Activated CD4-positive, alpha-beta memory T cell treated with anti-CD3 and anti-CD28 coated beads, Interleukin-2, amount 10 ng/mL, durations not matched to agents 7 days and 5 days (primary cell): ENCODE measurements around the gene RPL29. TPM values are rescaled to one million over a fixed set of nuclear protein-coding genes. Genes with fewer than 3 reads are reported as not detected.

Source experiments
- CTCF ChIA-PET: fragments of 350-600 bp; sonication (Branson Sonifier 250); formaldehyde crosslinking; loops from one replicate; lab custom pipeline; 2021; ENCODE audit warnings: antibody characterized with exemption, inconsistent platforms; lab: Charles Lee
- POLR2A ChIA-PET: fragments of 350-600 bp; sonication (Branson Sonifier 250); formaldehyde crosslinking; loops from one replicate; lab custom pipeline; 2021; ENCODE audit warnings: antibody characterized with exemption; lab: Charles Lee
- DNase-seq: peaks from one replicate; pipeline ENCODE4 v3.0.0-alpha.2; 2020
- H3K27ac Mint-ChIP-seq: one replicate; pipeline ENCODE4 v1.8.0; 2021; ENCODE audit warnings: mild to moderate bottlenecking, mixed read lengths
- H3K27me3 Mint-ChIP-seq: one replicate; pipeline ENCODE4 v1.8.0; 2021; ENCODE audit warnings: mixed read lengths
- H3K36me3 Mint-ChIP-seq: one replicate; pipeline ENCODE4 v1.8.0; 2021; ENCODE audit warnings: low read depth, mixed read lengths
- H3K4me1 Mint-ChIP-seq: one replicate; pipeline ENCODE4 v1.8.0; 2021; ENCODE audit warnings: mixed read lengths
- H3K4me3 Mint-ChIP-seq: one replicate; pipeline ENCODE4 v1.8.0; 2021; ENCODE audit warnings: mild to moderate bottlenecking, mixed read lengths
- H3K9me3 Mint-ChIP-seq: one replicate; pipeline ENCODE4 v1.8.0; 2021; ENCODE audit warnings: mixed read lengths
- total RNA-seq, 2 experiments: library from RNA; stranded (reverse); gene quantifications; one replicate each; pipeline ENCODE4 v1.2.3, GENCODE V29; 2021

Gene RPL29
- total RNA-seq, 2 experiments from 2014 or later = 1,042 to 1,047 TPM

- ChIA-PET CTCF (interaction anchor here (1.0 to 4.5 kb wide), 5 partner anchors 10 to 139 kb away, joined by 3 to 43 read pairs (median 5); partner anchors contain the start of genes ABHD14A, ABHD14B, PARP3 and RRP9), POLR2A (interaction anchor here (1.4 to 7.6 kb wide), 6 partner anchors 8 to 72 kb away, joined by 4 to 78 read pairs (median 26); partner anchors contain the start of genes ABHD14A, ABHD14B, DUSP7 and PARP3)
- H3K27me3 Mint-ChIP-seq = no peaks in the 10 kb centered on the region
- H3K4me1 Mint-ChIP-seq = peaks cover 30% of the 10 kb centered on the region
- H3K36me3 Mint-ChIP-seq = peaks cover 8% of the 10 kb centered on the region
- H3K27ac Mint-ChIP-seq = peak overlapping the region; percentile 92
- H3K9me3 Mint-ChIP-seq = no peaks in the 10 kb centered on the region
- DNase-seq = no peak
- H3K4me3 Mint-ChIP-seq = peak overlapping the region; percentile 44
These were observed 11.4 kb downstream of the RPL29 start for GRCh38 chr3:51984269-51984647.

DNA sequence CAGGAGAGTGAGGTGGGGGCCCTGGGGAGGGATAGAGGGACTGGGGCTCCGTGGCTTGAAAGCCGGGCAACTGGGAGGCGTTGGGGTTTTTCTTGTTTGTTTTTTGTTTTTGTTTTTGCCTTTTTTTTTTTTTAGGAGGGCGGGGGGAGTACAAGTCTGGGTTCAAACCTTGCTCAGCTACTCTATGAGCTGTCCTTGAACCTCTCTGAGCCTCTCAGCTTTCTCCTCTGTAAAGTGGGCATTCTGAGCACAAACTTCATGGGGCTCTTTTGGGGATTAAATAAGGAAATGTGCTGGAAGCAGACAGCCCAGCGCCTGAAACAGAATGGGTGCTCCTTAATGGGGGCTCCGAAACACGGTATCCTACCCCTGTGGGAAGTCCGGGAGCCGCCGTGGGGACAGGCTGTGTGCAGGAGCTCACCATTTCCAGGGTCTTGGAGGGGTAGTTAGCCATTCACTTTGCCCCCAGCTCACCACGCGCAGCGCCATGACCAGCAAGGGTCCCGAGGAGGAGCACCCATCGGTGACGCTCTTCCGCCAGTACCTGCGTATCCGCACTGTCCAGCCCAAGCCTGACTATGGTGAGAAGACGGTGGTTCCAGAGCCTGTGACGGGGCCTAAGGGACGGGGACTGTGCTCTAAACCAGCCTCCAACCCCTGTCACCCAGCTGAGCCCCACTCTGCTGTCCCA lies 12.0 kb downstream of the RPL29 start:
- DNase-seq = no peak
- Mint-ChIP-seq H3K27me3 (no peaks in the 10 kb centered on the region), H3K4me1 (peaks cover 31% of the 10 kb centered on the region), H3K9me3 (no peaks in the 10 kb centered on the region), H3K36me3 (peaks cover 8% of the 10 kb centered on the region), H3K4me3 (peak overlapping the region; percentile 97), H3K27ac (peak overlapping the region; percentile 92)
- POLR2A ChIA-PET = interaction anchor here (1.0 to 7.6 kb wide), 11 partner anchors 9 to 296 kb away, joined by 3 to 78 read pairs (median 7); partner anchors contain the start of genes ABHD14A, ABHD14B, DUSP7 and PARP3
- CTCF ChIA-PET = interaction anchor here (0.5 to 4.5 kb wide), 10 partner anchors 10 to 482 kb away, joined by 3 to 43 read pairs (median 4); partner anchors contain the start of genes ABHD14A, ABHD14B, PARP3 and RPL29

DNA sequence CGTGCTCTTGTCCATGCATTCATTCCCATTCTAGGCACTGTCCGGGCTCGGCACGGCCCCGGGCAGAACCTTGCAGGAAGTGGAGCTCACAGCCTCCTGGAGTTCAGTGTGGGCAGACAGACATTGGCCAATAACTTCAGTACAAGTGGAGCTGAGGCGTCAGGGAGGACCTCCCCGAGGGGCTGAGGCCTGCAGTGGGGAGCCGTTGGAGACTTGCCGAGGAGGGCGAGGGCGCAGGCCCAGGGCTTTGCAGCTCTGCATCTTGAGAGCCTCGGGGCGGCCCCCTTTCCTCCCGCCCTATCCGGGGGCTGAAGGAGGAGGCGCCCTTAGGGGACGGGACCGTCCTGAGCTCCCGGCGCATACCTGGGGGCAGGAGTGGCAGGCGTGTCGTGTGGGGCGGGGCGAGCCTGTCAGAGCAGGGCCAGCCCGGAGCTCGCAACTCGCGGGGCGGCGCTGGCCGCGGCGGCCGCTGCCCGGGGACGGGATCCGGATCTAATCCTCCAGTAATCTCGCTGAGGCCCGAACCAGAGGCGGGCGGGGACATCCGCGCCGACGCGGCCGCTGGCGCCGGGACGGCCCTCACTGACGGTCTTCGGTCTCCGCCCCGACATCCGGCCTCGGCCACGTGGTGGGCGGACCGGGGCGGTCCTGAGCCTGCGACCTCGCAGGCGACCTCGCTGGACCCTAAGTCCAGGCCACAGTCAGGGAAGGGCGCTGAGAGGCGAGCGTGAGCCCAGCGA lies 12.7 kb downstream of the RPL29 start, which contains the start of gene ACY1:
TSS of gene ACY1 (plus strand) at position 698 of the 740 bp plus-strand sequence. CDS start 530 bp downstream, outside the sequence.
- H3K9me3 Mint-ChIP-seq = no peaks in the 10 kb centered on the region
- POLR2A ChIA-PET = interaction anchor here (0.7 to 7.6 kb wide), 15 partner anchors 8 to 1375 kb away, joined by 3 to 78 read pairs (median 4); partner anchors contain the start of genes ABHD14A, ABHD14B, DUSP7 and PARP3
- CTCF ChIA-PET = interaction anchor here (0.9 to 4.5 kb wide), 12 partner anchors 8 to 481 kb away, joined by 3 to 43 read pairs (median 4); partner anchors contain the start of genes ABHD14A, ABHD14B, PARP3 and POC1A
- H3K36me3 Mint-ChIP-seq = peaks cover 8% of the 10 kb centered on the region
- peak; percentile 79 for DNase-seq
- peak within 1 kb of the TSS; percentile 92 for H3K27ac Mint-ChIP-seq
- H3K4me1 Mint-ChIP-seq = peaks cover 31% of the 10 kb centered on the region
- H3K4me3 Mint-ChIP-seq = peak within 1 kb of the TSS; percentile 97
- no peaks in the 10 kb centered on the region for H3K27me3 Mint-ChIP-seq

GRCh38 chr3:51982352-51982837 lies 13.3 kb downstream of the RPL29 start:
- peaks cover 8% of the 10 kb centered on the region for H3K36me3 Mint-ChIP-seq
- no peaks in the 10 kb centered on the region for H3K27me3 Mint-ChIP-seq
- H3K27ac Mint-ChIP-seq = peak overlapping the region; percentile 89
- no peaks in the 10 kb centered on the region for H3K9me3 Mint-ChIP-seq
- DNase-seq = peak; percentile 45
- peaks cover 37% of the 10 kb centered on the region for H3K4me1 Mint-ChIP-seq
- CTCF ChIA-PET = interaction anchor here (0.9 to 4.5 kb wide), 16 partner anchors 9 to 481 kb away, joined by 3 to 43 read pairs (median 4); partner anchors contain the start of genes ABHD14A, ABHD14B, PARP3 and POC1A
- peak overlapping the region; percentile 97 for H3K4me3 Mint-ChIP-seq
- POLR2A ChIA-PET = interaction anchor here (0.7 to 7.6 kb wide), 14 partner anchors 8 to 1374 kb away, joined by 3 to 78 read pairs (median 5); partner anchors contain the start of genes ABHD14A, ABHD14B, DUSP7 and PARP3

DNA sequence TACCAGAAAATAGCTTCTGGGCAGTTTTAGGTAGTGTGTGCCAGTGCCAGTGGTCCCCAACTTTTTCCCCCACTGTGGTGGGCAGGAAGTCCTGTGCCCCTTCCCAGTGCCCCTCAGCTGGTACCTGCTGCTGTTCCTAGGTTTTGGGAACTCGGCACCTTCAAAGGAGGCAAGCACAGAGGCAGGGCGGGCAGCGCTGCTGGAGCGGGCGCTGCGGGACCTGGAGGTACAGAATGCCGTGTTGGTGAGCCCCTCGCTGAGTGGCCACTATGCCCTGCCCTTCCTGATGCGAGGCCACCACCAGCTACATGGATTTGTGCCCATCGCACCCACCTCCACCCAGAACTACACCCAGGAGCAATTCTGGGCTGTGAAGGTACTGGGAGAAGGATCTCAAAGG lies 15.4 kb downstream of the RPL29 start:
- Mint-ChIP-seq H3K27me3 (no peaks in the 10 kb centered on the region), H3K36me3 (peaks cover 8% of the 10 kb centered on the region), H3K4me3 (no peak overlapping the region), H3K4me1 (peaks cover 51% of the 10 kb centered on the region), H3K9me3 (no peaks in the 10 kb centered on the region), H3K27ac (no peak overlapping the region)
- ChIA-PET POLR2A (interaction anchor here (3.9 to 7.6 kb wide), 2 partner anchors 15 kb away, joined by 16 to 78 read pairs; partner anchors contain the start of gene RPL29), CTCF (no interaction called here)
- DNase-seq = no peak

- H3K36me3 Mint-ChIP-seq = peaks cover 12% of the 10 kb centered on the region
- no peaks in the 10 kb centered on the region for H3K9me3 Mint-ChIP-seq
- peaks cover 54% of the 10 kb centered on the region for H3K4me1 Mint-ChIP-seq
- CTCF ChIA-PET = no interaction called here
- no peak for DNase-seq
- POLR2A ChIA-PET = interaction anchor here (0.9 to 3.9 kb wide), 2 partner anchors 13 to 17 kb away, joined by 3 to 16 read pairs; partner anchors contain the start of gene RPL29
- H3K27me3 Mint-ChIP-seq = no peaks in the 10 kb centered on the region
- H3K27ac Mint-ChIP-seq = no peak overlapping the region
- H3K4me3 Mint-ChIP-seq = no peak overlapping the region
These were observed 17.6 kb downstream of the RPL29 start for GRCh38 chr3:51978143-51978502.

DNA sequence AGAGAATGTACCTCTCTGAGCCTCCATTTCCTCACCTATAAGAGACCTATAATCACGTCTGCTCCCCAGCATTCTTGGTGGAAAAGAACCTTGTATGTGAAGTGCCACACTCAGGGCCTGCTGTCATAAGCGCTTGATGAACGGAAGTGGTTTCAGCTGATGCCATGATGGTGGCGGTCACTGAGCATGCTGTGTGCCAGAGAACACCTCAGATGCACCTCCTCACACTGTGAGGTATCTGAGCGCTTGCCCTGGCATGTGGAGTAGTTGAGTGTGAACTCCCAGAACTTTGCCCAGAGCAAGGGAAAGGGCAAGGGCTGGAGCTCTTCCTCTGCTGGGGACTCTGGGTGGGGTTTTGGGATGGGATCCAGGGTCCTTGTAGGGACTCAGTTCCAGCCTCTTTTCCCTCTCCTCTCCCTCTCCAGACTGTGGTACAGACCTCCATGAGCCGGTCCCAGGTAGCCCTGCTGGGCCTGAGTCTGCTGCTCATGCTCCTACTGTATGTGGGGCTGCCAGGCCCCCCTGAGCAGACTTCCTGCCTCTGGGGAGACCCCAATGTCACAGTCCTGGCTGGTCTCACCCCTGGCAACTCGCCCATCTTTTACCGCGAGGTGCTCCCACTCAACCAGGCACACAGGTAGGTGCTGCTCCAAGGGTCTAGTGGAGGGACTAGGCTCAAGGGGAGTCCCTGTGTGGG lies 18.1 kb downstream of the RPL29 start:
- Mint-ChIP-seq H3K4me3 (no peak overlapping the region), H3K27me3 (no peaks in the 10 kb centered on the region), H3K9me3 (no peaks in the 10 kb centered on the region), H3K27ac (peak overlapping the region; percentile 57), H3K4me1 (peaks cover 51% of the 10 kb centered on the region), H3K36me3 (peaks cover 9% of the 10 kb centered on the region)
- DNase-seq = peak; percentile 63
- ChIA-PET POLR2A (interaction anchor here (0.6 to 3.9 kb wide), 3 partner anchors 17 to 35 kb away, joined by 3 to 16 read pairs (median 4); partner anchors contain the start of gene RPL29), CTCF (interaction anchor here (1.2 kb wide), 1 partner anchor 36 kb away, joined by 3 read pairs; the partner anchor contains the start of gene RRP9)

GRCh38 chr3:51975852-51976549 lies 19.7 kb downstream of the RPL29 start:
- H3K27ac Mint-ChIP-seq = peak overlapping the region; percentile 77
- H3K4me1 Mint-ChIP-seq = peaks cover 44% of the 10 kb centered on the region
- H3K36me3 Mint-ChIP-seq = peaks cover 4% of the 10 kb centered on the region
- H3K9me3 Mint-ChIP-seq = no peaks in the 10 kb centered on the region
- H3K4me3 Mint-ChIP-seq = peak overlapping the region; percentile 78
- POLR2A ChIA-PET = interaction anchor here (0.8 to 3.9 kb wide), 4 partner anchors 8 to 301 kb away, joined by 3 to 40 read pairs (median 10); partner anchors contain the start of genes ACY1 and RPL29
- CTCF ChIA-PET = interaction anchor here (1.2 to 5.0 kb wide), 3 partner anchors 7 to 34 kb away, joined by 3 to 52 read pairs (median 43); partner anchors contain the start of genes ACY1, PARP3 and RRP9
- peak; percentile 38 for DNase-seq
- no peaks in the 10 kb centered on the region for H3K27me3 Mint-ChIP-seq

- H3K4me1 Mint-ChIP-seq = peaks cover 43% of the 10 kb centered on the region
- CTCF ChIA-PET = interaction anchor here (0.7 to 5.0 kb wide), 3 partner anchors 8 to 33 kb away, joined by 3 to 52 read pairs (median 43); partner anchors contain the start of genes ACY1, PARP3 and RRP9
- H3K27me3 Mint-ChIP-seq = no peaks in the 10 kb centered on the region
- H3K9me3 Mint-ChIP-seq = no peaks in the 10 kb centered on the region
- POLR2A ChIA-PET = interaction anchor here (0.6 to 3.2 kb wide), 6 partner anchors 8 to 81 kb away, joined by 3 to 40 read pairs (median 6); partner anchors contain the start of genes ACY1, DUSP7, PARP3 and RRP9
- peak; percentile 74 for DNase-seq
- H3K27ac Mint-ChIP-seq = peak within 1 kb of the TSS; percentile 91
- H3K36me3 Mint-ChIP-seq = peaks cover 4% of the 10 kb centered on the region
- H3K4me3 Mint-ChIP-seq = peak within 1 kb of the TSS; percentile 98
These were observed 20.5 kb downstream of the RPL29 start, which contains the start of gene ABHD14A for GRCh38 chr3:51974963-51975851. Gene ABHD14A, plus strand, starts transcription at chr3:51975064. Its CDS starts 72 bp downstream, at chr3:51975136.
